Stimulated activated CD8-positive, alpha-beta memory T cell treated with anti-CD3 and anti-CD28 coated beads, Interleukin-15, amount 100 ng/mL, for 1 hour (primary cell): Measurements from ENCODE around the gene CMTM8.
"Not testable (repeated sequence)": the region's sequence is repeated elsewhere in the genome, so short reads cannot be mapped to it uniquely, and the experiment has no call there.

Source experiments
- DNase-seq: peaks from one replicate; pipeline ENCODE4 v3.0.0-alpha.2; 2020; ENCODE audit warnings: low read depth

Gene CMTM8

GRCh38 chr3:32238453-32239306 is at the start of gene CMTM8:
Gene CMTM8, plus strand, starts transcription at chr3:32238680. Its CDS starts 293 bp downstream, at chr3:32238973.
- no peak for DNase-seq

GRCh38 chr3:32189693-32190092 is 48.8 kb upstream of the CMTM8 start:
- DNase-seq, result no peak

GRCh38 chr3:32190556-32190955 is 47.9 kb upstream of the CMTM8 start:
- DNase-seq, result not testable (repeated sequence)

GRCh38 chr3:32193101-32193500 is 45.4 kb upstream of the CMTM8 start:
- no peak for DNase-seq

GRCh38 chr3:32194653-32195052 is 43.8 kb upstream of the CMTM8 start:
- no peak for DNase-seq

GRCh38 chr3:32195995-32196540 is 42.4 kb upstream of the CMTM8 start:
- no peak for DNase-seq

- no peak for DNase-seq
These were observed 40.5 kb upstream of the CMTM8 start for GRCh38 chr3:32197991-32198390.

- DNase-seq, result no peak
These were observed 39.8 kb upstream of the CMTM8 start for GRCh38 chr3:32198714-32199113.

GRCh38 chr3:32200490-32200889 is 38.0 kb upstream of the CMTM8 start:
- no peak for DNase-seq

- no peak for DNase-seq
These were observed 37.3 kb upstream of the CMTM8 start for GRCh38 chr3:32200992-32201758.

GRCh38 chr3:32202496-32202895 is 36.0 kb upstream of the CMTM8 start:
- no peak for DNase-seq

- no peak for DNase-seq
These were observed 34.6 kb upstream of the CMTM8 start for GRCh38 chr3:32203854-32204253.

- DNase-seq, result no peak
These were observed 30.0 kb upstream of the CMTM8 start for GRCh38 chr3:32208447-32208846.

GRCh38 chr3:32215185-32215584 is 23.3 kb upstream of the CMTM8 start:
- no peak for DNase-seq

- DNase-seq, result no peak
These were observed 22.2 kb upstream of the CMTM8 start for GRCh38 chr3:32216172-32216783.

- no peak for DNase-seq
These were observed 21.1 kb upstream of the CMTM8 start for GRCh38 chr3:32217339-32217738.

GRCh38 chr3:32219537-32219936 is 18.9 kb upstream of the CMTM8 start:
- DNase-seq, result no peak

- DNase-seq, result no peak
These were observed 18.5 kb upstream of the CMTM8 start for GRCh38 chr3:32220006-32220405.

- no peak for DNase-seq
These were observed 15.5 kb upstream of the CMTM8 start for GRCh38 chr3:32222950-32223349.

- no peak for DNase-seq
These were observed 14.4 kb upstream of the CMTM8 start for GRCh38 chr3:32224016-32224516.

- no peak for DNase-seq
These were observed 11.5 kb upstream of the CMTM8 start for GRCh38 chr3:32226875-32227500.

- not testable (repeated sequence) for DNase-seq
These were observed 9.7 kb upstream of the CMTM8 start for GRCh38 chr3:32228743-32229142.
